Upper lobe of left lung (tissue), 6 donors: Measurements from ENCODE around the gene ANKHD1. TPM values are rescaled to one million over a fixed set of nuclear protein-coding genes. Genes with fewer than 3 reads are reported as not detected.
A peak's percentile ranks its signal among the peaks of the same experiment; 100 is the strongest.

Source experiments
- ATAC-seq, 2 donors: fragments of 200-7000 bp; cut with Tn5 transposase; one replicate each; pipeline ENCODE4 v1.9.1; 2022; ENCODE audit warnings: mild to moderate bottlenecking in 2 of 2, moderate library complexity in 2 of 2; ENCODE audit not compliant: low FRiP score in 2 of 2
- DNase-seq, 2 donors: peaks; one replicate each; pipeline ENCODE4 v3.0.0-alpha.2; 2019 to 2020
- H3K27ac ChIP-seq, 4 donors: fragments of 200-600 bp; sonication (generic); one replicate each; pipeline ENCODE4 v1.5.1; 2016 to 2019
- H3K27me3 ChIP-seq, 4 donors: fragments of 200-600 bp; sonication (generic); one replicate each; pipeline ENCODE4 v1.5.1; 2017 to 2019
- H3K36me3 ChIP-seq, 4 donors: fragments of 200-600 bp; sonication (generic); one replicate each; pipeline ENCODE4 v1.5.1; 2016 to 2019
- H3K4me1 ChIP-seq, 4 donors: fragments of 200-600 bp; sonication (generic); one replicate each; pipeline ENCODE4 v1.5.1; 2018 to 2019
- H3K4me3 ChIP-seq, 4 donors: fragments of 200-600 bp; sonication (generic); one replicate each; pipeline ENCODE4 v1.5.1; 2017 to 2019; ENCODE audit warnings: mild to moderate bottlenecking in 2 of 4, moderate library complexity in 1 of 4
- H3K9me3 ChIP-seq, 4 donors: fragments of 200-600 bp; sonication (generic); one replicate each; pipeline ENCODE4 v1.5.1; 2018 to 2019
- EP300 ChIP-seq, 4 donors: sonication (generic); formaldehyde crosslinking; IDR thresholded peaks; one replicate each; pipeline ENCODE4 v1.5.1; 2017; ENCODE audit warnings: antibody characterized with exemption in 4 of 4, control low read depth in 2 of 4
- POLR2A ChIP-seq, 4 donors: fragments of 450-650 bp; IDR thresholded peaks; one replicate each; pipeline ENCODE4 v1.5.1; 2016 to 2017; ENCODE audit warnings: antibody characterized with exemption in 4 of 4, mild to moderate bottlenecking in 2 of 4
- POLR2AphosphoS5 ChIP-seq, 2 donors: sonication (generic); formaldehyde crosslinking; IDR thresholded peaks; one replicate each; pipeline ENCODE4 v1.5.1; 2017; ENCODE audit warnings: antibody characterized with exemption in 2 of 2
- WGBS, 2 donors: methylation state at CpG; one replicate each; pipeline ENCODE4 v1.1.5; 2017 to 2018; 5-methylcytosine and 5-hydroxymethylcytosine counted together
- total RNA-seq, 6 donors: library from RNA; depleted of rRNA in 4 of 6; stranded (reverse); fragments of >200 nt in 4 of 6; gene quantifications; one replicate each; pipeline versions ENCODE4 v1.1.0 to v1.2.1, GENCODE V29; 2016 to 2021
- TF ChIP-seq, protein P1 (sequence below), 6 experiments: fragments of 450-650 bp in 4 of 6; fragments of 200-600 bp in 2 of 6; sonication (generic) in 2 of 6; IDR thresholded peaks; one replicate each; pipeline ENCODE4 v1.5.1; 2016 to 2019; ENCODE audit warnings: antibody characterized with exemption in 6 of 6
- donor health status: DM: no; HTN: no; CAD: no; lungs with moderate emphysema.
- donor health status: DM: no; HTN: yes; CAD: no; lungs with severe emphysema.

The ANKHD1 gene
- total RNA-seq, 6 donors from 2014 or later, result 97.0 to 338 (median 135) TPM

DNA sequence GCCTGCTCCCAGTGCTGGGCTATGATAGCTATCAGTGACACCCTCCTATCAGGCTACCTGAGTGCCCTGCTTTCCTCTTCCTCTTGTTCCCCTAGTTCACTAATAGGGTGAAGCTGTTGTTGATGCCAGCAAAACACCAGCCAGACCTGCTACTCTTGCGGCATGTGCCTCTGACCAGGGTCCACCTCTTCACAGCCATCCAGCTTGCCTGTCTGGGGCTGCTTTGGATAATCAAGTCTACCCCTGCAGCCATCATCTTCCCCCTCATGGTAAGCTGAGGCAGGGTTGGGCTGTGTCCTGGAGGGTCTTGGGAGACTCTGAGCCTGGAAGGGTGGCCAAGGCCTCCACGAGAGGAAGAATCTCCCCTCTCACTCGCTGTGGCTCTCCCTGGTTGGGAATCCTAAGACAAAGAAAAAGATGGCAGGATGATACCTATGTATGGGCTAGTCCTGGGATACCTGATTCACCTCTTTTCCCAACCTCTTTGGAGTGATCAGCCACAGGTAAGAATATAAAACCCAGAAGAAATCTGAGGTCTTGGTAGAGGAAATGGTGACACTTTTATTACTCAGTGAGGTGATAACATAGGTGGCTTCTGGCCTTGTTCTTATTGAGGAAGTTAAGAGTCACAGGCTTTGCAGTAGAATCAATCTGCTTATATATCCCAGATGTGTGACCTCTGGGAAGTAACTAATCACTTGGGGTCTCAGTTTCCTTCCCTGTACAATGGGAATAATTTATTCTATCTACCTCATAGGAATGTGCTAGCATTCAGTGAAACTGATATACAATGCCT is 30.1 kb upstream of the ANKHD1 start:
- no peak overlapping the region for H3K27ac ChIP-seq
- no peaks in the 10 kb centered on the region for H3K36me3 ChIP-seq
- peaks cover 9 to 15% (median 11%) of the 10 kb centered on the region in 4 donors for H3K4me1 ChIP-seq
- TF ChIP-seq POLR2A (IDR thresholded peaks at IDR 0.05) (no peak), EP300 (IDR thresholded peaks at IDR 0.05) (no peak), POLR2AphosphoS5 (IDR thresholded peaks at IDR 0.05) (no peak)
- TF ChIP-seq, protein P1, sequence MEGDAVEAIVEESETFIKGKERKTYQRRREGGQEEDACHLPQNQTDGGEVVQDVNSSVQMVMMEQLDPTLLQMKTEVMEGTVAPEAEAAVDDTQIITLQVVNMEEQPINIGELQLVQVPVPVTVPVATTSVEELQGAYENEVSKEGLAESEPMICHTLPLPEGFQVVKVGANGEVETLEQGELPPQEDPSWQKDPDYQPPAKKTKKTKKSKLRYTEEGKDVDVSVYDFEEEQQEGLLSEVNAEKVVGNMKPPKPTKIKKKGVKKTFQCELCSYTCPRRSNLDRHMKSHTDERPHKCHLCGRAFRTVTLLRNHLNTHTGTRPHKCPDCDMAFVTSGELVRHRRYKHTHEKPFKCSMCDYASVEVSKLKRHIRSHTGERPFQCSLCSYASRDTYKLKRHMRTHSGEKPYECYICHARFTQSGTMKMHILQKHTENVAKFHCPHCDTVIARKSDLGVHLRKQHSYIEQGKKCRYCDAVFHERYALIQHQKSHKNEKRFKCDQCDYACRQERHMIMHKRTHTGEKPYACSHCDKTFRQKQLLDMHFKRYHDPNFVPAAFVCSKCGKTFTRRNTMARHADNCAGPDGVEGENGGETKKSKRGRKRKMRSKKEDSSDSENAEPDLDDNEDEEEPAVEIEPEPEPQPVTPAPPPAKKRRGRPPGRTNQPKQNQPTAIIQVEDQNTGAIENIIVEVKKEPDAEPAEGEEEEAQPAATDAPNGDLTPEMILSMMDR (IDR thresholded peaks at IDR 0.05), result no peak
- no peaks in the 10 kb centered on the region for H3K9me3 ChIP-seq
- H3K27me3 ChIP-seq, result no peaks in the 10 kb centered on the region
- ATAC-seq (no peak), DNase-seq (no peak)
- 90 to 93% methylated on average over 2 to 3 of the region's 3 CpGs for WGBS, 2 donors
- H3K4me3 ChIP-seq, result no peak overlapping the region

DNA sequence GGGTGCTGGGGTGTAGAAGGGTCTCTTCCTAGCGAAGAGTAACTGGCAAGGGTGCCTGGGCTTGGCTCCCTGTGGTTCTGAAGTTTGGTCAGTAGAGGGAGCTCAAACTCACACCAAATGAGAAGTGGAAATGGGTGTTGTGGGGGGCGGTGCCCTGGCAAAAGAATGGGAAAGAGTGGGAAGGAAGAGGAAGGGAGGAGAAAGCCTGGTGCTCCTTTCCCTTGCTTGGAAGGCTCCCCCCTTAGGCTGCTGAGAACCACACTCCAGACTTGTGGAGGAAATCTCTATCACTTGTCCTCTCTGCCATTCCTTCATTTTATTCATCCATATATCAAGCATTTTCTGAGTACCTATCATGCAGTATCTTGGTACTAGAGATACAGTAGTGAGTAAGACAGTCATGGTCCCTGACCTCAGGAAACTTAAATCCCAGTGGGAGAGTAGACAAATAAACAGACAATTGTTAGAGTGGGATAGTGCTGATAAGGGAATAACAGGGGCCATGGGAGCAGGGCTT is 28.6 kb upstream of the ANKHD1 start:
- TF ChIP-seq POLR2A (IDR thresholded peaks at IDR 0.05), result no peak
- no peak for TF ChIP-seq POLR2AphosphoS5 (IDR thresholded peaks at IDR 0.05)
- TF ChIP-seq, protein P1 (IDR thresholded peaks at IDR 0.05), result peak; percentile 76 to 82 (median 80)
- Histone ChIP-seq H3K9me3 (no peaks in the 10 kb centered on the region), H3K4me1 (peaks cover 9 to 15% (median 11%) of the 10 kb centered on the region in 4 donors), H3K27ac (peak overlapping the region in 3 of 4 donors; percentile 4 to 42 (median 22)), H3K36me3 (no peaks in the 10 kb centered on the region), H3K27me3 (no peaks in the 10 kb centered on the region), H3K4me3 (no peak overlapping the region)
- ATAC-seq, result peak; percentile 86 to 92
- 6 to 12% methylated on average over 2 of the region's 2 CpGs for WGBS, 2 donors
- DNase-seq, result peak in 1 of 2 donors; percentile 73

DNA sequence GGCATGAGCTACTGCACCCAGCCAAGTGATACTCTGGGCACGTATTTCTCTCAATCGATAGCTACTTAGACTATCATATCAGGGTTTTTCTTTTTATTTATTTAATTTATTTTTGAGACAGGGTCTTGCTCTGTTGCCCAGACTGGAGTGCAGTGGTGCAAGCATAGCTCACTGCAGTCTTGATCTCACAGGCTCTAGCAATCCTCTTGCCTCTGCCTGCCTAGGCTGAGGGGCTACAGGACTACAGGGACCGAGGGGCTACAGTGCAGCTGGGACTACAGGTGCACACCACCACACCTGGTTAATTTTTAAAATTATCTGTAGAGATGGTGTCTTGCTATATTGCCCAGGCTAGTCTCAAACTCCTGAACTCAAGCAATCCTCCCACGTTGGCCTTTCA is 20.3 kb upstream of the ANKHD1 start:
- WGBS, 2 donors, result 93% methylated on average over 4 of the region's 4 CpGs
- Histone ChIP-seq H3K27ac (no peak overlapping the region), H3K4me1 (no peaks in the 10 kb centered on the region), H3K36me3 (no peaks in the 10 kb centered on the region), H3K4me3 (no peak overlapping the region), H3K27me3 (no peaks in the 10 kb centered on the region), H3K9me3 (no peaks in the 10 kb centered on the region)
- ATAC-seq, result no peak
- DNase-seq, result no peak
- TF ChIP-seq EP300 (IDR thresholded peaks at IDR 0.05), result no peak
- no peak for TF ChIP-seq POLR2AphosphoS5 (IDR thresholded peaks at IDR 0.05)
- TF ChIP-seq POLR2A (IDR thresholded peaks at IDR 0.05), result no peak
- TF ChIP-seq, protein P1 (IDR thresholded peaks at IDR 0.05), result no peak

DNA sequence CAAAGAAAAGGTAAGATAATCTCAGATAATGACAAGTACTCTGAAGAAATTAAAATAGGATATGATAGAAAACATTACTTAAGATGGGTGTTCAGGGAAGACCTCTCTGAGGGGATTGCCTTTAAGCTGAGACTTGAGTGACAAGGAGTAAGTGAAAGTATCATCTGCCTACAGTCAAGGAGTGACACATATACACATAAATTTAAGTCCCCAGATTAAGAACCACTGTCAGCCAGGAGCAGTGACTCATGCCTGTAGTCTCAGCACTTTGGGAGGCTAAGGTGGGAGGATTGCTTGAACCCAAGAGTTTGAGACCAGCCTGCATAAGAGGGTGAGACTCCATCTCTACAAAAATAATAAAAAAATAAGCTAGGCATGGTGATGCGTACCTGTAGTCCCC is 19.7 kb upstream of the ANKHD1 start:
- TF ChIP-seq POLR2AphosphoS5 (IDR thresholded peaks at IDR 0.05), result no peak
- TF ChIP-seq POLR2A (IDR thresholded peaks at IDR 0.05), result no peak
- TF ChIP-seq EP300 (IDR thresholded peaks at IDR 0.05), result no peak
- TF ChIP-seq, protein P1 (IDR thresholded peaks at IDR 0.05), result no peak
- Histone ChIP-seq H3K27me3 (no peaks in the 10 kb centered on the region), H3K9me3 (no peaks in the 10 kb centered on the region), H3K36me3 (no peaks in the 10 kb centered on the region), H3K27ac (no peak overlapping the region), H3K4me1 (no peaks in the 10 kb centered on the region), H3K4me3 (no peak overlapping the region)
- WGBS, 2 donors, result 100% methylated on average over 1 of the region's 1 CpG
- ATAC-seq, result no peak
- no peak for DNase-seq

DNA sequence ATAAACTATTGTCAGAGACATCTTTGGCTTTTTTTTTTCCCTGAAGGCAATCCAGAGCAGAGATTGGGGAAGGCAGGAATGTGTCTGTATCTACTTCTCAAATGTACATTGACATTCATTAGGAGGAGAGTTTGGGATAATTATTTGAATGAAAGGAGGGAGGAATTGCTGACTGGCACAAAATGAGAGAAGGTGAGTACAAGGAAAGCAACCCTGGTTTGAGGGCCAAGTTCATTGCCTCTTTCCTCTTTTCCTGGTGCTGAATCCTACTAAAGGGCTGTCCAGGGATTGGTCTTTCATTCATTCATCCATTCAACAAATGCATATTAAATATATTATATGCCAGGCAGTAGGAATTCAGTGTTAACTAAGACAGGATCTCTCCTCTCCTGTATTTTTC is 18.8 kb upstream of the ANKHD1 start:
- no peak for DNase-seq
- Histone ChIP-seq H3K36me3 (no peaks in the 10 kb centered on the region), H3K27ac (no peak overlapping the region), H3K9me3 (no peaks in the 10 kb centered on the region), H3K4me1 (no peaks in the 10 kb centered on the region), H3K4me3 (no peak overlapping the region), H3K27me3 (no peaks in the 10 kb centered on the region)
- TF ChIP-seq POLR2A (IDR thresholded peaks at IDR 0.05), result no peak
- TF ChIP-seq EP300 (IDR thresholded peaks at IDR 0.05), result no peak
- no peak for TF ChIP-seq POLR2AphosphoS5 (IDR thresholded peaks at IDR 0.05)
- TF ChIP-seq, protein P1 (IDR thresholded peaks at IDR 0.05), result no peak
- no peak for ATAC-seq
